ENCODE data around the gene CCDC85A.

GRCh38 chr2:56337342-56337741 lies 153.6 kb downstream of the CCDC85A start:
- TF ChIP-seq, protein P1, sequence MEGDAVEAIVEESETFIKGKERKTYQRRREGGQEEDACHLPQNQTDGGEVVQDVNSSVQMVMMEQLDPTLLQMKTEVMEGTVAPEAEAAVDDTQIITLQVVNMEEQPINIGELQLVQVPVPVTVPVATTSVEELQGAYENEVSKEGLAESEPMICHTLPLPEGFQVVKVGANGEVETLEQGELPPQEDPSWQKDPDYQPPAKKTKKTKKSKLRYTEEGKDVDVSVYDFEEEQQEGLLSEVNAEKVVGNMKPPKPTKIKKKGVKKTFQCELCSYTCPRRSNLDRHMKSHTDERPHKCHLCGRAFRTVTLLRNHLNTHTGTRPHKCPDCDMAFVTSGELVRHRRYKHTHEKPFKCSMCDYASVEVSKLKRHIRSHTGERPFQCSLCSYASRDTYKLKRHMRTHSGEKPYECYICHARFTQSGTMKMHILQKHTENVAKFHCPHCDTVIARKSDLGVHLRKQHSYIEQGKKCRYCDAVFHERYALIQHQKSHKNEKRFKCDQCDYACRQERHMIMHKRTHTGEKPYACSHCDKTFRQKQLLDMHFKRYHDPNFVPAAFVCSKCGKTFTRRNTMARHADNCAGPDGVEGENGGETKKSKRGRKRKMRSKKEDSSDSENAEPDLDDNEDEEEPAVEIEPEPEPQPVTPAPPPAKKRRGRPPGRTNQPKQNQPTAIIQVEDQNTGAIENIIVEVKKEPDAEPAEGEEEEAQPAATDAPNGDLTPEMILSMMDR (conservative IDR thresholded peaks at IDR 0.05): no peak
- TF ChIP-seq ZFX (IDR thresholded peaks at IDR 0.05): no peak

Data from C4-2B (cell line).